Measurements from ENCODE around the gene CASP7. TPM values are rescaled to one million over a fixed set of nuclear protein-coding genes. Genes with fewer than 3 reads are reported as not detected.

CASP7 gene
- total RNA-seq, 1 donor from 2014 or later = 16.3 TPM

GRCh38 chr10:113739577-113739976, 59.9 kb downstream of the CASP7 start:
- no peak for DNase-seq
- Mint-ChIP-seq H3K9me3 (peaks cover 6% of the 10 kb centered on the region), H3K27ac (no peak overlapping the region), H3K27me3 (peaks cover 9% of the 10 kb centered on the region), H3K4me3 (no peak overlapping the region), H3K4me1 (no peaks in the 10 kb centered on the region), H3K36me3 (ENCODE audit: low read depth) (no peaks in the 10 kb centered on the region)
- intact Hi-C loops (cut with micrococcal nuclease) = no loop called here

- no peak overlapping the region for H3K27ac Mint-ChIP-seq
- no peaks in the 10 kb centered on the region for H3K36me3 Mint-ChIP-seq (ENCODE audit: low read depth)
- peaks cover 10% of the 10 kb centered on the region for H3K27me3 Mint-ChIP-seq
- intact Hi-C loops (cut with micrococcal nuclease) = no loop called here
- peaks cover 8% of the 10 kb centered on the region for H3K9me3 Mint-ChIP-seq
- H3K4me3 Mint-ChIP-seq = no peak overlapping the region
- DNase-seq = no peak
- no peaks in the 10 kb centered on the region for H3K4me1 Mint-ChIP-seq
These were observed 61.1 kb downstream of the CASP7 start for GRCh38 chr10:113740850-113741249.

GRCh38 chr10:113742466-113742865, 62.8 kb downstream of the CASP7 start:
- Mint-ChIP-seq H3K4me3 (no peak overlapping the region), H3K36me3 (ENCODE audit: low read depth) (no peaks in the 10 kb centered on the region), H3K9me3 (peaks cover 12% of the 10 kb centered on the region), H3K27me3 (peaks cover 12% of the 10 kb centered on the region), H3K27ac (no peak overlapping the region), H3K4me1 (no peaks in the 10 kb centered on the region)
- DNase-seq = no peak
- intact Hi-C loops (cut with micrococcal nuclease) = no loop called here

- no peak overlapping the region for H3K4me3 Mint-ChIP-seq
- peaks cover 12% of the 10 kb centered on the region for H3K9me3 Mint-ChIP-seq
- no peak overlapping the region for H3K27ac Mint-ChIP-seq
- DNase-seq = no peak
- no peaks in the 10 kb centered on the region for H3K4me1 Mint-ChIP-seq
- intact Hi-C loops (cut with micrococcal nuclease) = no loop called here
- no peaks in the 10 kb centered on the region for H3K36me3 Mint-ChIP-seq (ENCODE audit: low read depth)
- H3K27me3 Mint-ChIP-seq = peaks cover 12% of the 10 kb centered on the region
These were observed 63.9 kb downstream of the CASP7 start for GRCh38 chr10:113743594-113743993.

GRCh38 chr10:113745374-113745773, 65.7 kb downstream of the CASP7 start:
- H3K27me3 Mint-ChIP-seq = peaks cover 10% of the 10 kb centered on the region
- no peak overlapping the region for H3K4me3 Mint-ChIP-seq
- intact Hi-C loops (cut with micrococcal nuclease) = no loop called here
- DNase-seq = no peak
- H3K9me3 Mint-ChIP-seq = peaks cover 12% of the 10 kb centered on the region
- H3K36me3 Mint-ChIP-seq (ENCODE audit: low read depth) = no peaks in the 10 kb centered on the region
- no peaks in the 10 kb centered on the region for H3K4me1 Mint-ChIP-seq
- H3K27ac Mint-ChIP-seq = no peak overlapping the region

GRCh38 chr10:113746217-113746957, 66.7 kb downstream of the CASP7 start:
- Mint-ChIP-seq H3K27me3 (peaks cover 14% of the 10 kb centered on the region), H3K9me3 (peaks cover 12% of the 10 kb centered on the region), H3K4me3 (no peak overlapping the region), H3K36me3 (ENCODE audit: low read depth) (no peaks in the 10 kb centered on the region), H3K27ac (no peak overlapping the region), H3K4me1 (no peaks in the 10 kb centered on the region)
- no peak for DNase-seq
- intact Hi-C loops (cut with micrococcal nuclease) = no loop called here

GRCh38 chr10:113751181-113751732, 71.5 kb downstream of the CASP7 start, which contains the start of gene PLEKHS1:
PLEKHS1 (plus strand) TSS chr10:113751682; CDS start chr10:113755278, 3,596 bp downstream.
- DNase-seq = no peak
- H3K9me3 Mint-ChIP-seq = peaks cover 3% of the 10 kb centered on the region
- no peak within 1 kb of the TSS for H3K27ac Mint-ChIP-seq
- intact Hi-C loops (cut with micrococcal nuclease) = no loop called here
- H3K4me1 Mint-ChIP-seq = no peaks in the 10 kb centered on the region
- H3K4me3 Mint-ChIP-seq = no peak within 1 kb of the TSS
- no peaks in the 10 kb centered on the region for H3K36me3 Mint-ChIP-seq (ENCODE audit: low read depth)
- H3K27me3 Mint-ChIP-seq = peaks cover 16% of the 10 kb centered on the region

- Mint-ChIP-seq H3K27ac (no peak overlapping the region), H3K4me1 (no peaks in the 10 kb centered on the region), H3K27me3 (peaks cover 16% of the 10 kb centered on the region), H3K4me3 (no peak overlapping the region), H3K36me3 (ENCODE audit: low read depth) (no peaks in the 10 kb centered on the region), H3K9me3 (no peaks in the 10 kb centered on the region)
- no peak for DNase-seq
- intact Hi-C loops (cut with micrococcal nuclease) = no loop called here
These were observed 72.8 kb downstream of the CASP7 start for GRCh38 chr10:113752553-113752952.

GRCh38 chr10:113753020-113753692, 73.4 kb downstream of the CASP7 start:
- Mint-ChIP-seq H3K27ac (no peak overlapping the region), H3K27me3 (peaks cover 19% of the 10 kb centered on the region), H3K4me1 (no peaks in the 10 kb centered on the region), H3K9me3 (no peaks in the 10 kb centered on the region), H3K4me3 (no peak overlapping the region), H3K36me3 (ENCODE audit: low read depth) (no peaks in the 10 kb centered on the region)
- no peak for DNase-seq
- intact Hi-C loops (cut with micrococcal nuclease) = no loop called here

- intact Hi-C loops (cut with micrococcal nuclease) = no loop called here
These were observed 74.4 kb downstream of the CASP7 start for GRCh38 chr10:113754125-113754524.

GRCh38 chr10:113754768-113755167, 75.1 kb downstream of the CASP7 start:
- Mint-ChIP-seq H3K36me3 (ENCODE audit: low read depth) (no peaks in the 10 kb centered on the region), H3K4me3 (no peak overlapping the region), H3K9me3 (no peaks in the 10 kb centered on the region), H3K27me3 (peaks cover 21% of the 10 kb centered on the region), H3K27ac (no peak overlapping the region), H3K4me1 (no peaks in the 10 kb centered on the region)
- intact Hi-C loops (cut with micrococcal nuclease) = no loop called here
- no peak for DNase-seq

More at GRCh38 chr10:113754125-113754524, 74.4 kb downstream of the CASP7 start:
- H3K27ac Mint-ChIP-seq = no peak overlapping the region
- H3K36me3 Mint-ChIP-seq (ENCODE audit: low read depth) = no peaks in the 10 kb centered on the region
- DNase-seq = no peak
- H3K9me3 Mint-ChIP-seq = no peaks in the 10 kb centered on the region
- no peak overlapping the region for H3K4me3 Mint-ChIP-seq
- no peaks in the 10 kb centered on the region for H3K4me1 Mint-ChIP-seq
- H3K27me3 Mint-ChIP-seq = peaks cover 21% of the 10 kb centered on the region

- Mint-ChIP-seq H3K27ac (no peak overlapping the region), H3K27me3 (peaks cover 28% of the 10 kb centered on the region), H3K36me3 (ENCODE audit: low read depth) (no peaks in the 10 kb centered on the region), H3K4me3 (no peak overlapping the region), H3K9me3 (no peaks in the 10 kb centered on the region), H3K4me1 (no peaks in the 10 kb centered on the region)
- intact Hi-C loops (cut with micrococcal nuclease) = no loop called here
- no peak for DNase-seq
These were observed 77.3 kb downstream of the CASP7 start for GRCh38 chr10:113756940-113757543.

- H3K27me3 Mint-ChIP-seq = peaks cover 43% of the 10 kb centered on the region
- no peak for DNase-seq
- H3K4me1 Mint-ChIP-seq = no peaks in the 10 kb centered on the region
- no peak overlapping the region for H3K27ac Mint-ChIP-seq
- H3K36me3 Mint-ChIP-seq (ENCODE audit: low read depth) = peaks cover 1% of the 10 kb centered on the region
- no peak overlapping the region for H3K4me3 Mint-ChIP-seq
- H3K9me3 Mint-ChIP-seq = peaks cover 5% of the 10 kb centered on the region
- intact Hi-C loops (cut with micrococcal nuclease) = no loop called here
These were observed 82.4 kb downstream of the CASP7 start for GRCh38 chr10:113762083-113762482.

GRCh38 chr10:113764582-113764981, 84.9 kb downstream of the CASP7 start:
- DNase-seq = no peak
- Mint-ChIP-seq H3K27ac (no peak overlapping the region), H3K9me3 (peaks cover 5% of the 10 kb centered on the region), H3K36me3 (ENCODE audit: low read depth) (peaks cover 1% of the 10 kb centered on the region), H3K4me3 (no peak overlapping the region), H3K27me3 (peaks cover 53% of the 10 kb centered on the region), H3K4me1 (no peaks in the 10 kb centered on the region)
- intact Hi-C loops (cut with micrococcal nuclease) = no loop called here

All from activated CD4-positive, alpha-beta T cell treated with anti-CD3 and anti-CD28 coated beads, Interleukin-2, amount 10 ng/mL, durations not matched to agents 24 days and 14 days (primary cell).